Stimulated activated CD4-positive, alpha-beta T cell treated with anti-CD3 and anti-CD28 coated beads, Interleukin-2, amount 100 ng/mL, for 48 hours (primary cell): Measurements from ENCODE around the gene LCTL.
"Not testable (repeated sequence)": the region's sequence is repeated elsewhere in the genome, so short reads cannot be mapped to it uniquely, and the experiment has no call there.

Experiments used
- DNase-seq, 2 donors: peaks; one replicate each; pipeline ENCODE4 v3.0.0-alpha.2; 2020

Gene LCTL

DNA sequence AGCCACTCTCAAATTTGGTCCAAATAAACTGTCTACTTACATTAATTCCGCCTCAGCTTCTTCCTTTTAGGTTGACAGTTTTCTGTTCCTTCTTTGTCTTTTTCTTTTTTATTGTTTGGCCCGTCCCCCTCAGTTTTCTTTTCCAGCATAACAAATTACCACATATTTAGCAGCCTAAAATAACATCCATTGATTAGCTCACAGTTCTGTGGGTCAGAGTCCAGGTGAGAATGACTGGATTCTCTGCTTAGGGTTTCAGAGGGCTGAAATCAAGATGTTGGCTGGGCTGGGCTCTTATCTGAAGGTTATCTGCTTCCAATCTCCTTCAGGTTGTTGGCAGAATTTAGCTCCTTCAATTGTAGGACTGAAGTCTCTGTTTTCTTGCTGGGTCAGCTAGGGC is 24.6 kb upstream of the LCTL start:
- no peak for DNase-seq

- not testable (repeated sequence) for DNase-seq
Observed at GRCh38 chr15:66589429-66589828, 23.6 kb upstream of the LCTL start.

DNA sequence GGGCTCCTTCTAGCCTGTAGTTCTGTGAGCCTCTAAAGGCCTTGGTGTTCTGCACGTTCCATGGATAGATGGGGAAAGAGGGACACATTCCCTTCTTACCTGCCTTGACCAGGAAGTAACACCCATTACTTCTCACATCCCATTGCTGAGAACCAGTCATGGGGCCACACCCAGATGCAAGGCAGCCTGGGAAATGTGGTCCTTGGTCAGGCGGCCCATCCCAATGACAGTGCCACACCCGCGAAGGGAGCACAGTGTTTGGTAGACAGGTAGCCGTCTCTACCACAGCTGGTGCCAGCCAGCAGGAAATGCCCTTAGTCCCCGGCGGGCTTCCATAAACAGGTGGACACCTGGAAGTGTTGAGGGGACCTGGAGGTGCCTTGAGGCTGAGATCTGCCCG is 23.2 kb upstream of the LCTL start:
- no peak for DNase-seq

DNA sequence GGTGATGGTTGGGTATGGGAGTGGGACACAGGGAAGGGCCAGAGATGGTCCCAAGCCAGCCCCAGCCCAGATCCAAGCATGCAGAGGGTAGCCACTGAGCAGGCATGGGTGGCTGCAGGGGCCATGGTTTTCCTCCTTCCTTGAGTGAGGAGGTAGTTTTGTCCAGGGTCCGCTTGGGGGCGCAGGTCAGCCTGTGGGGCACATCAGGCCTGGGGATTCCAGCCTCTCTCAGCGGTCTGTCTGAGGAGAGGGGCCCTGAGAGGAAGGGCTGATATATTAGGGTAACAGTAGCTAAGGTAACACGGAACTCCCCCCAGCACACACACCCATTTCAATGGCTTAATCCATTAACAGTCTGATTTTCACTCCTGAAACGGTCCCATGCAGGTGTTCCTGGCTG is 22.7 kb upstream of the LCTL start:
- no peak for DNase-seq

- DNase-seq: no peak
Observed at GRCh38 chr15:66587749-66588148, 22.0 kb upstream of the LCTL start.

- DNase-seq: no peak
Observed at GRCh38 chr15:66587020-66587419, 21.2 kb upstream of the LCTL start.

DNA sequence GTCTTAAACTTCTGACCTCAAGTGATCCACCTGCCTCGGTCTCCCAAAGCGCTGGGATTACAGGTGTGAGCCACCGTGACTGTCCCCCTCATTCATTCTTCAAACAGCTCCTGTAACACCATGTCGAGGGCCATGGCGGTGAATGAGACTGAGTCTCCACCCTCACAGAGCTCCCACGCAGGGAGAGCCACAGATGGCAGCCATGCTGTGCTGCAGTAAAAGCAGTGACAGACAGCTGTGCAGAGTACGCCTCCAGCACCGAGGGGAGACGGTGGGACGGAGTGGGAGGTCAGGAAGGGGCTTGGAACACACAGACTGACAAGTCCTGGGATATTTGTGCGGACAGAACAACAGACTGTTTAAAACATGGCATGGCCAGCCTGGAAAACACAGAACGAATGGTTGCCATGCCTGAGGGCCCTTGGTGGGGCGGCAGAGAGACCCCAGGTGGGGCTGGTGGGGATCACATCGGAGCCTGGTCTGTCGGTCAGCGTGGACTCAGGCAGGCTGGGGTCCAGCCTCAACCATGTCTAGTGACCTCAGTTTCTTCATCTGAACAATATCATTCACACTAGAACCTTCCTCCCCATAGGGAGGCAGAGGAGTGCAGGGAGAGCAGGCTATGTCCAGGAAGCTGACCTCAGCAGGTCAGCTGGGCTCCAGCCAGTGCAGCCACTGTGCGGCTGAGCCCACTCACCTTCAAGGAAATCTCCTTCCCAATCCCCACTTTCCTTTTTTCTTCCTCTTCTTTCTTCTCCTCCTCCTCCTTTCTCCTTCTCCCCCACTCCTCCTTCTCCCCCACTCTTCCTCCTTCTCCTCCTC is 20.6 kb upstream of the LCTL start:
- no peak for DNase-seq

GRCh38 chr15:66581972-66582537 is 16.3 kb upstream of the LCTL start:
- no peak for DNase-seq

DNA sequence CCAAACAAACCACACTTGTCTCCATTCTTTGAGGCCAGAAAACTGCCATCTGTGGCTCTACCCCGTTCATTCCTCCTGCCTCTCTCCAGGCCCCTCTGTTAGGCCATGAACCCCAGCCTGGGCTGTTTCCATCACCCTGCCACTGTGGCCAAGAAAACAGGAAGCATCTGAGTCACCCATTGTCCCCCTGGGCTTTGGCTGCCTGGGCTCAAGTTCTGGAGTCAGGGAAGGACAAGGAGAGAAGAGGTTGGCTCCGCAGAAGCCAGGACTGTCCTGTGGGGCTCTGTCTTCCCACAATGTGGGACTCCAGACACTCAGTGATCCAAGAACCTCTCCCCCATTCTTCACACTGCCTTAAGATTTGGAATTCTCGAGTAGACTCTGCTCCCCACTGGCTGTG is 14.8 kb upstream of the LCTL start:
- DNase-seq: no peak

DNA sequence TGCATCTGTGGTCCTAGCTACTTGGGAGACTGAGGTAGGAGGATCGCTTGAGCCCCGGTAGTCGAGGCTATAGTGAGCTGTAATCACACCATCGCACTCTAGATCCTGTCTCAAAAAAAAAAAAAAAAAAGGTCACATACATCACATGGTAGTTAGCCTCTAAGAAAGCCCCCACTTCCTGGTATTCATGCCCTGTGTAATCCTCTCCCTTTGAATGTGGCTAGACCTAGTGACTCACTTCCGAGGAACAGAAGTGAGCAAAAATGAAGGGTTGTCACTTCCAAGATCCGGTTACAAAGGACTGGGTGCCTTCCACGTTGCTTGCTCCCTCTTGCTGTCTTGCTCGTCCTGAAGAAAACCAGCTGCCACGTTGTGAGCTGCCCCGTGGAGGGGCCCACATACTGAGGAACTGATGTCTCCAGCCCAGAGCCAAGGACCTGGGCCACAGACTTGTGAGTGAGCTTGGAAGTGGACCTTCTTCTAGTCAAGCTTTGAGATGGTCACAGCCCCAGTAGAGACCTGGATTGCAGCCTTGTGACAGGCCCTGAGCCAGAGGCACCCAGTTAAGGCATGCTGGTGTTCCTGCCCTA is 12.6 kb upstream of the LCTL start:
- no peak for DNase-seq

- DNase-seq: no peak
Observed at GRCh38 chr15:66574596-66574950, 8.8 kb upstream of the LCTL start.

DNA sequence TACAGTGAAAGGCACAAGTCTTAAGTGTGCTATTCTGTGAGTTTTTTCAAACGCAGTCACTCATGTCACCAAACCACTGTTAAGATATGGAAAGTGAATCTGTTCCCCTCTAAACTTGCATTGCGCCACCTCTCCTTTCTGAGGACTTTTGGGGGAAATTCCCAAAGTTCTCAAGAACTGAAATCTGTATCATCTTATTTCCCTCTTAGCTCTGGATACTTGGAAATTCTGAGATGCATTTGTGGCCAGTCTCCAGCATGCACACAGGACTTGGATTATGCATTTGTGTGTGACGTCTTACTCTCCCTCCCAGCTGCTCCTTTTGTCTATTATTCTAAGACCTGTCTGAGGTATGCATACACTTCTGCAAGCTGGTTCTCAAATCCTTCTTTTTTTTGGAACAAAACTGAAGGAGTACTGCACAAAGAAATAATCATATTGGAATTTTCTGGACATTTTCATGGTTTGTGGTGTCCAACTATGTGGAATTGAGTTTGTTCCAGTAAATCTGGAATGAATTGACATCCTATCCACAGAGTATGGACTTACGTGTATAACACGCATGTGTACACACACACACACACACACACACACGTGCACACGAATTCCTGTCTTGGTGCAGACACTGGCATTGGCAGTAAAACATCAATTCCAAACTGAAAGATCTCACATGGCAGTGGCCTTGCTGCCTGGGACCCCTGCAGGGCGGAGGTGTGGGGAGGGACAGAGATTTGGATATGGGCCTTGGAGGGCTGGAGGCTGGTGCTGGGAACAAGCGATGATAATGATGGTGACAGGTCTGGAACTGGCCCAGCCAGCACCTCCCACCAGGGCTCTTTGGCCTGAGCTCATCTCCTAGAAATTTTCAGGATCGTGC is 8.2 kb upstream of the LCTL start:
- DNase-seq: no peak

- DNase-seq: no peak
Observed at GRCh38 chr15:66573348-66573718, 7.5 kb upstream of the LCTL start.

DNA sequence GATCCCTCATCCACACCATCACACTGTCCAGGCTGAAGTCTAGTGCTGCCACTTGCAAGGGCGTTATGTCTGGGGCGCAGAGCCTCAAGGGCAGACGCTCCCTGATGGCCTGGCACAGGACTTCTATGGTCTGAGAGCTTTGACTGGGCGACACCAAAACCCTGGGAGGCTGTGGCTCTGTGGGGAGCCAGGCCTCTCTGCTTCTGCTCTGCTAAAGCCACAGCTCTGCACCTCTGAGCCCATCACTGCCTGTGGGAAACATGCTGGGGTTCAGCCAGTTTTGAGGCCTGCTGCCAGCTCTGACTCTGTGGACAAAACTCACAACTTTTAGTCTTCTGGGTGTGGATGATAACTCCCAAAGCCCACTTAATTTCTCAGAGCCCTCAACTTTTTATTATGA is 6.3 kb upstream of the LCTL start:
- no peak for DNase-seq

DNA sequence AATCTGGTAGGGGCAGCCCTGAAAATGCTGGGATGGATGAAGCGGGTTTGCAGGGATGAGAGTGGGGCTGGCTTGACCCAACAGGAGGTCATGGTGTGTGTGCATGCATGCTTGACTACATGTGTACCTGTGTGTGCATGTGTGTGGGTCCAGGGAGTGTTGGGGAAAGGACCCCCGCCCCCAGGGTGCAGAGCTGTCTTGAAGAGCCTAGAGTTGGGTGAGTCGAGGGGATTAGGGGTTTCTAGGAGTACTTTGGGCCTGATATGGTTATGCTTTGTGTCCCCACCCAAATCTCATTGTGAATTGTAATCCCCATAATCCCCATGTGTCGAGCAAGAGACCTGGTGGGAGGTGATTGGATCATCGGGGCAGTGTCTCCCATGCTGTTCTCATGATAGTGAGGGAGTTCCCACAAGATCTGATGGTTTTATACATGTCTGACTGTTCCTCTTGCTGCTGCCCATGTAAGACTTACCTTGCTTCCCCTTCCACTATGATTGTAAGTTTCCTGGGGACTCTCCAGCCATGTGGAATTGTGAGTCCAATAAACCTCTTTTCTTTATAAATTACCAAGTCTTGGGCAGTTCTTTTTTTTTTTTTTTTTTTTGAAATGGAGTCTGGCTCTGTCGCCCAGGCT is 5.2 kb upstream of the LCTL start:
- no peak for DNase-seq

DNA sequence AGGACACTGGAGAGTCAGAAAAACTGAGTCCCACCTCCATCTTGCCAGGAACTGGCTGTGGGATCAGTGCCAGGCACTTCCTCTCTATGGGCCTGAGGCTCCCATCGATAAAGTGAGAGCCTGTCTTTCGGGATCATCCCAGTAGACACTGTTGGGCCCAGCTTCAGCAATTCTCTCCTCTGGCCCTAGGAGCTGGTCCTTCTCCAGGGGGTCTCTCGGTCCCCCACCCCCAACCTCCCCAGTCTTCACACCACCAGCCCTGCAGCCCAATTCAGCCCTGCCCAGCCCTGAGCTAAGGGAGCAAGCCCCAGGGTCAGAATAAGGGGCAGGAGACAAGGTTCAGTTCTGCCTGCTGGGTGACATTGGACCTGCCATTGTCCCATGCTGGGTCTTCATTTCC is 4.5 kb upstream of the LCTL start:
- DNase-seq: no peak

DNA sequence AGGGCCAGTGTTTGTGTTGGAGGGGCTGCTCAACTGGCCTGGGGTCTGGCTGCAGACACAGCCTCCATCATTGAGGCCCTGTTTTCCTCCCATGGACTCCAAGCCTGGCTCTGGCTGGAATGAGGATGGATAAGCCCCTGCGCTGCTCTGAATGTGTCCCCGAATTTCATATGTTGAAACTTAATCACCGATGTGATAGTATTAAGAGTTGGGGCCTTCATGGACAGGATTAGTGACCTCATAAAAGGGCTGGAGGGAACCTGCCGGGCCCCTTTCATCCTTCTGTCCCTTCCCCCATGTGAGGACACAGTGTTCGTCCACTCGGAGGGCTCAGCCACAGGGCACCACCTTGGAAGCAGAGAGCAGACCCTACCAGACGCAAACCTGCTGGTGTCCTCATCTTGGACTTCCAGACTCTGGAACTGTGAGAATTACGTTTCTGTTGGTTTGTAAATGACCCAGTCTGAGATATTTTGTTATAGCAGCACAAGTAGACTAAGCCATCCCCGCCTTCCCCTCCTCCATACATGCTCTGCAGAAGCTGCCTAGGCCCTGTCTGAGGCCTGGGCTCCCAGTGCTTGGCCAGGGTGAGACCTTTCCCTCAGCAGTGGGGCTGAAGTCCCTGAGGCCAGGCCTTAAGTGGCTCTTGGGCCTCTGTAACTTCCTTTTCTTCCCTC is 3.8 kb upstream of the LCTL start:
- no peak for DNase-seq

GRCh38 chr15:66567897-66568296 is 2.1 kb upstream of the LCTL start:
- DNase-seq: no peak

DNA sequence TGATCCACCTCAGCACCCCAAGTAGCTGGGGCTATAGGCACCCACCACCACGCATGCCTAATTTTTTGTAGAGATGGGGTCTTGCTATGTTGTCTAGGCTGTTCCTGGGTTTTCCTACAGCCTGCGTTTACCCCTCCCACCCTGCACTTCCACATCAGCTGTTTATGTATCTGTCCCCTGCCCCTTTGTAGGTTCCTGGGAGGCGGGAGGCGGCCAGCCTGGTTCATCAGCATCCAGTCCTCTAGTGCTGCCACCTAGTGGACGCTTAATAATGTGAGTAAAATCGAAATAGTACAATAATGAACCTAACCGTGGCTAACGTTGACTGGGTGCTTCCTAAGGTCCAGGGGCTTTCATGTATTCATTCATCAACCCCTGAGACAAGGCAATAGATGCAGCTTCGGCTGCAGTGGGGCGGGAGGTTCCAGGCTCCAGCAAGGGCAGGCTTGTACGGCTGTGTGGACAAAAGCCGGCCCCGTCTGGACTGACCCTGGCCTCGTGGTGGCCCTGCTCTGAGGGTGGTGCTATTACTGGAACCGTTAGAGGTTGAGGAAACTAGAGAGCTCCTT is 1.2 kb upstream of the LCTL start:
- DNase-seq: peak; percentile 56 to 64

DNA sequence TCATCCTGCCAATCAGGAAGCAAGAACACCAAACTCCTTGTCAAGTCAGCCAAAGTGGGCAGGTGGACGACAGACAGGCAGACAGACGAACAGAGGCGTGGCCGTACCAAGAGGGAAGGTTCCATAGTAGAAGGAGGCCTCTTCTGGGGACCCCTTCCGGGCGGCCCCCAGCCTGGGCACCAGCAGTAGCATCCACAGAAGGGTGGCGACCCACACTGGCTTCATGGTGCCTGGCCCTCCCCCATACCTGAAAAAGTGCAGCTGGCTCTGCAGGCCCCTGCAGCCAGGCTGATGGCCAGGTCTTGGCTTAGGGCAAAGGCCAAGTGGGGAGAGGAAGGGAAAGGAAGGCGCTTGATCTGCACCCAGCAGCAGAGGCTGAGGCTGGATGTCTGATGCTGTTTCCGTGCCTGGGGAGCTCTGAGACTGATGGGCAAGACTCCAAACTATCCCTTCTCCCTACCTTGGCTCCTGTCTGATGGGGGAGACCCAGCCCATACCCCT is 607 bp downstream of the LCTL start:
- DNase-seq: no peak

GRCh38 chr15:66564136-66565041 is 1.4 kb downstream of the LCTL start:
- DNase-seq: no peak
